Testis (tissue), 2 donors: ENCODE results near the gene UMOD.

Experiments
- POLR2A ChIP-seq: fragments of 450-650 bp; IDR thresholded peaks from one replicate; pipeline ENCODE4 v1.6.1; 2017; ENCODE audit warnings: antibody characterized with exemption, mild to moderate bottlenecking, moderate library complexity
- TF ChIP-seq, protein P1 (sequence below), 3 experiments: fragments of 450-650 bp in 2 of 3; fragments of 200-600 bp in 1 of 3; sonication (generic) in 1 of 3; IDR thresholded peaks; one replicate each; pipeline ENCODE4 v1.5.1; 2016 to 2019; ENCODE audit warnings: antibody characterized with exemption in 3 of 3, mild to moderate bottlenecking in 2 of 3, moderate library complexity in 1 of 3

DNA sequence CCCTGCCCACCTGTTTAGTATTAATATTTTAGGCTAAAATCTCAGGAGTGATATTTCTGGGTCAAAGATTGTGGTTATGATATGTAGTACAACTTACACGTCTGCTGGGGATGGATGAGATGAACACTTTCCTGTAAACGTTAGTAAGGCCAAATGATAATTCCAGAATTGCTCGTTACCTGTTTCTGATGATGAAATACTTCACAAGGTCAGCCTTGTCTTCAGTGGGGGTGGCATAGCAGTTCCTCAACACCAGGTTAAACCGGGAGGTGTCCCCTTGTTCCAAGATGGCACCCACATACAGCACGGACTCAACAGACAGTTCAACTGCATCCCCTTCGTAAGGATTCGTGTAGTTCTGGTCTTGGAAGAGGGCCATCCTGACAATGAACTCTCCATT is 34.5 kb downstream of the UMOD start:
- TF ChIP-seq, protein P1, sequence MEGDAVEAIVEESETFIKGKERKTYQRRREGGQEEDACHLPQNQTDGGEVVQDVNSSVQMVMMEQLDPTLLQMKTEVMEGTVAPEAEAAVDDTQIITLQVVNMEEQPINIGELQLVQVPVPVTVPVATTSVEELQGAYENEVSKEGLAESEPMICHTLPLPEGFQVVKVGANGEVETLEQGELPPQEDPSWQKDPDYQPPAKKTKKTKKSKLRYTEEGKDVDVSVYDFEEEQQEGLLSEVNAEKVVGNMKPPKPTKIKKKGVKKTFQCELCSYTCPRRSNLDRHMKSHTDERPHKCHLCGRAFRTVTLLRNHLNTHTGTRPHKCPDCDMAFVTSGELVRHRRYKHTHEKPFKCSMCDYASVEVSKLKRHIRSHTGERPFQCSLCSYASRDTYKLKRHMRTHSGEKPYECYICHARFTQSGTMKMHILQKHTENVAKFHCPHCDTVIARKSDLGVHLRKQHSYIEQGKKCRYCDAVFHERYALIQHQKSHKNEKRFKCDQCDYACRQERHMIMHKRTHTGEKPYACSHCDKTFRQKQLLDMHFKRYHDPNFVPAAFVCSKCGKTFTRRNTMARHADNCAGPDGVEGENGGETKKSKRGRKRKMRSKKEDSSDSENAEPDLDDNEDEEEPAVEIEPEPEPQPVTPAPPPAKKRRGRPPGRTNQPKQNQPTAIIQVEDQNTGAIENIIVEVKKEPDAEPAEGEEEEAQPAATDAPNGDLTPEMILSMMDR (IDR thresholded peaks at IDR 0.05) = no peak
- no peak for TF ChIP-seq POLR2A
